ENCODE measurements around the gene OLFM2.

Gene OLFM2

DNA sequence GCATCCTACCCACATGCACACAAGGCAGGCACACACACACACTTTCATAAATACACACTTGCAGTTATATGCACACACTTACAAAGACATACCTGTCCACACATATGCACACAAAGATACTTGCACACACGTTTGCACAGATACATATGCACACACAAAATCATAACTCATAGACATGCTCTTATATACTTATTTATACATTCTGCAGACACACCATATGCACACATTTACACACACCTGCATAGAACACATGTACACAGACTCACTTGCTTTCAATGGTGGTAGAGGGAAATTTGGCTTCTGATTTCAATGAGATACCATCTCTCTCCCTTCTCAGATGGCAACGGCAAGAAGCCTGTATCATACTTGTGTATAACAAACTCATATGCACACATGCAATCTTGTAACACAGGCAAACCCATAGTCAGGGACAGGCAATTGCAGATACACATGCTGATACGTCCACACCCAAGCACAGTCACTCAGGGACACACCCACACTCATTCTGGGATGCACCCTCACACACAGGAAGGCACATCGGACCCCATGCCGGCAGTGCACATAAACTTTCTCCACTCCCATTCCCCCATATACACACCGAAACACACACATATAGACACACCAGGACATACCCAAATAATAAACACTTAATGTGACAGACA is 24.7 kb downstream of the OLFM2 start:
- TF ChIP-seq, protein P1, sequence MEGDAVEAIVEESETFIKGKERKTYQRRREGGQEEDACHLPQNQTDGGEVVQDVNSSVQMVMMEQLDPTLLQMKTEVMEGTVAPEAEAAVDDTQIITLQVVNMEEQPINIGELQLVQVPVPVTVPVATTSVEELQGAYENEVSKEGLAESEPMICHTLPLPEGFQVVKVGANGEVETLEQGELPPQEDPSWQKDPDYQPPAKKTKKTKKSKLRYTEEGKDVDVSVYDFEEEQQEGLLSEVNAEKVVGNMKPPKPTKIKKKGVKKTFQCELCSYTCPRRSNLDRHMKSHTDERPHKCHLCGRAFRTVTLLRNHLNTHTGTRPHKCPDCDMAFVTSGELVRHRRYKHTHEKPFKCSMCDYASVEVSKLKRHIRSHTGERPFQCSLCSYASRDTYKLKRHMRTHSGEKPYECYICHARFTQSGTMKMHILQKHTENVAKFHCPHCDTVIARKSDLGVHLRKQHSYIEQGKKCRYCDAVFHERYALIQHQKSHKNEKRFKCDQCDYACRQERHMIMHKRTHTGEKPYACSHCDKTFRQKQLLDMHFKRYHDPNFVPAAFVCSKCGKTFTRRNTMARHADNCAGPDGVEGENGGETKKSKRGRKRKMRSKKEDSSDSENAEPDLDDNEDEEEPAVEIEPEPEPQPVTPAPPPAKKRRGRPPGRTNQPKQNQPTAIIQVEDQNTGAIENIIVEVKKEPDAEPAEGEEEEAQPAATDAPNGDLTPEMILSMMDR (IDR thresholded peaks at IDR 0.05; ENCODE audit: insufficient read depth, low read length, poor library complexity, severe bottlenecking), result no peak
- no peak for DNase-seq (ENCODE audit: extremely low read depth, insufficient read length)
- no peaks in the 10 kb centered on the region; the same call in none of the 2 replicates for H3K27me3 ChIP-seq (replicated peaks; ENCODE audit: control insufficient read depth, insufficient read depth, low read length)
- no peaks in the 10 kb centered on the region for H3K36me3 ChIP-seq (ENCODE audit: control insufficient read depth, insufficient read depth, low read length)
- H3K4me3 ChIP-seq (replicated peaks; ENCODE audit: low read depth, low read length), result no peak overlapping the region

DNA sequence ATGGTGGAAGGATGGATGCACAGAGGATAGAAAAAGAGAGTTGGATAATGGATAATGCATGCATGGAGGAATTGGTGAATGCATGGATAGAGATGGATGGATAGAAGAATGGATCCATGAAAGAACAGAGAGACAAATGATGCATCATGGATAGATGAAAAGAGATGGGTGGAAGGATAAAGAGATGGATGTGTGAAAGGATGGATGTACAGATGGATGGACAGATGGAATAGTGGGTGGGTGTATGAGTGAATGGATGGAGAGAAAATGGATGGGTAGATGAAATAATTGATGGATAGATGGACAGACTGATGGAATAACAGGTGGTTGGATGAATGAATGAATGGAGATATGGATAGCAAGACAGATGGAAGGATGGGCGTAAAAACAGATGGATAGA is 25.7 kb downstream of the OLFM2 start:
- DNase-seq (ENCODE audit: extremely low read depth, insufficient read length), result no peak
- Histone ChIP-seq H3K4me3 (replicated peaks; ENCODE audit: low read depth, low read length) (no peak overlapping the region), H3K27me3 (replicated peaks; ENCODE audit: control insufficient read depth, insufficient read depth, low read length) (no peaks in the 10 kb centered on the region; the same call in none of the 2 replicates), H3K36me3 (ENCODE audit: control insufficient read depth, insufficient read depth, low read length) (no peaks in the 10 kb centered on the region)
- TF ChIP-seq, protein P1 (IDR thresholded peaks at IDR 0.05; ENCODE audit: insufficient read depth, low read length, poor library complexity, severe bottlenecking), result no peak

DNA sequence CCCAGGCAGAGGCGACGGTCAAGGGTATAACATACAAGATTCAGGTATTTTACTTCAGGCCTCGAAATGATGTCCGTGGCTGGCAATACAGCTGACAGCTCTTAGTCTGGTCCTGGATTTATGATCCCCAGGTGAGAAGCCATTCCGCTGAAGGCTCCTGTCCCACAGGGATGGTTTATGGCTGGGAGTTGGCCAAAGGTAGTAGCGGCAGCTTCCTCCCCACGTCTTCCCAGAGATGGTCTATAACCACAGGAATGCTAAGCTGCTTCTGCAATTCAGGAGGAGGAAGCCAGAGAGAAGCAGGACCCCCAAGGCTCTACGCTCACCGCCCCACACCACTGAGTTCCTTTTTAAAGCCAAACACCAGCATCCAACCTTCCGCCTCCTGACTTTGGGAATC is 27.1 kb downstream of the OLFM2 start:
- Histone ChIP-seq H3K36me3 (ENCODE audit: control insufficient read depth, insufficient read depth, low read length) (no peaks in the 10 kb centered on the region), H3K4me3 (replicated peaks; ENCODE audit: low read depth, low read length) (no peak overlapping the region), H3K27me3 (replicated peaks; ENCODE audit: control insufficient read depth, insufficient read depth, low read length) (no peaks in the 10 kb centered on the region; the same call in none of the 2 replicates)
- DNase-seq (ENCODE audit: extremely low read depth, insufficient read length), result no peak
- TF ChIP-seq, protein P1 (IDR thresholded peaks at IDR 0.05; ENCODE audit: insufficient read depth, low read length, poor library complexity, severe bottlenecking), result no peak

DNA sequence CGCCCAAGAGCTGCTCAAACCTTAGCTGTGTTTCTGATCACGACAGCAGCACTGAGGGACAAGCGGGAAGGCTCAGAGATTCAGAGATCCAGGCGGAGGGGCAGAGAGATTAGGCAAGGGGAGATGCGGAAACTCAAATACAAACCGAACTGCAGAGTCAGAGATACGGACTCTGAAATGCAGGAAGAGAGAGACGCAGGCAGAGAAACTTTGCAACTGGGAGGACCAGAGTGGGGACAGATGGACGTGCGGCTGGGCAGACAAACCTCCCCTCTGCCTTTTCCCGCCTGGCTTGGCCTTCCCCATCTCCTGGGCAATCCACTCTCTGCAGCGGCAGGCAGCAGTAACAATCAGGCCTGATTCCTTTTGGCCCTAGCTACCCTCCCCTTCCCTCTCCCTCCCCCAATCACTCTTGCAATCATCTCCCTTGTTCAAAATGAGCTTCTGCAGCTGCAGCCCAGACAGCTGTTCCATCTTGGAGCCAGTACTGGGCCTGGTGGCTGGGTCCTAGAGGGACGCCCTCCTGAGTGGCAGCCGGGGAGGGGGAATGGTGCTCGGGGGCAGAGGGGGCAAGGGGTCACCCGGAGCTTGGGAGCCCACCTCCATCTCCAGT is 29.7 kb downstream of the OLFM2 start:
- TF ChIP-seq, protein P1 (IDR thresholded peaks at IDR 0.05; ENCODE audit: insufficient read depth, low read length, poor library complexity, severe bottlenecking), result no peak
- Histone ChIP-seq H3K27me3 (replicated peaks; ENCODE audit: control insufficient read depth, insufficient read depth, low read length) (no peaks in the 10 kb centered on the region; the same call in 1 of the 2 replicates), H3K4me3 (replicated peaks; ENCODE audit: low read depth, low read length) (no peak overlapping the region), H3K36me3 (ENCODE audit: control insufficient read depth, insufficient read depth, low read length) (no peaks in the 10 kb centered on the region)
- no peak for DNase-seq (ENCODE audit: extremely low read depth, insufficient read length)

DNA sequence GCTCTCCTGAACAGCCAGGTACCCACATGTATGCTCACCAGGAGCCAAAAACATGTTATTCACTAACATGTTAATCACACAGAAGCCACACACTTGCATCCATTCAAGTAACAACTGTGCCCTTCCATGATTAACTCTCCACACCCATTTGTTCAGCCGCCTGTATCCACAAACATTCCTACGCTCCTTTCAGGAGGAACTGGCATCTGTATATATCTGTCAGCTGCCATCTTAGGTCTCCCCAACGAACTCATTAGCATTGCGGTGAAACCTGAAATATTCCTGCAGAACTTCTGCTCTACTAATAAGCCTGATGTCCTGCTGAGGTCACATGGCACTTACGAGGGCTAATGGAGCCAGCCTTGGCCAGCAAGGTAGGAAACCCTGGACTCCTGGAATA is 33.0 kb downstream of the OLFM2 start:
- TF ChIP-seq, protein P1 (IDR thresholded peaks at IDR 0.05; ENCODE audit: insufficient read depth, low read length, poor library complexity, severe bottlenecking), result no peak
- Histone ChIP-seq H3K4me3 (replicated peaks; ENCODE audit: low read depth, low read length) (no peak overlapping the region), H3K27me3 (replicated peaks; ENCODE audit: control insufficient read depth, insufficient read depth, low read length) (no peaks in the 10 kb centered on the region), H3K36me3 (ENCODE audit: control insufficient read depth, insufficient read depth, low read length) (no peaks in the 10 kb centered on the region)
- no peak for DNase-seq (ENCODE audit: extremely low read depth, insufficient read length)

Measured in GM06990 (cell line).